Central memory CD8-positive, alpha-beta T cell (primary cell): ENCODE measurements around the gene NRXN3.

ENCODE experiments used
- ATAC-seq: fragments of 150-1000 bp; cut with Tn5 transposase; replicated peaks from 2 replicates; pipeline ENCODE4 v1.10.0; 2022; ENCODE audit warnings: mild to moderate bottlenecking, moderate FRiP score, moderate number of reproducible peaks; ENCODE audit not compliant: poor library complexity, severe bottlenecking; ENCODE audit errors: extremely low read depth
- DNase-seq, 2 donors: peaks; one replicate each; pipeline ENCODE4 v3.0.0; 2021; ENCODE audit warnings: low spot score in 2 of 2
- H3K27ac Mint-ChIP-seq: one replicate; pipeline ENCODE4 v1.8.0; 2022; ENCODE audit warnings: low read depth, mild to moderate bottlenecking, moderate library complexity, mixed read lengths
- H3K27me3 Mint-ChIP-seq: one replicate; pipeline ENCODE4 v1.8.0; 2022; ENCODE audit warnings: mixed read lengths
- H3K36me3 Mint-ChIP-seq: one replicate; pipeline ENCODE4 v1.8.0; 2022; ENCODE audit warnings: mild to moderate bottlenecking, moderate library complexity, mixed read lengths; ENCODE audit not compliant: insufficient read depth
- H3K4me1 Mint-ChIP-seq: one replicate; pipeline ENCODE4 v1.8.0; 2022; ENCODE audit warnings: mixed read lengths
- H3K4me3 Mint-ChIP-seq: one replicate; pipeline ENCODE4 v1.8.0; 2022; ENCODE audit warnings: mild to moderate bottlenecking, moderate library complexity, mixed read lengths
- H3K9me3 Mint-ChIP-seq: one replicate; pipeline ENCODE4 v1.8.0; 2022; ENCODE audit warnings: mixed read lengths

NRXN3 gene

DNA sequence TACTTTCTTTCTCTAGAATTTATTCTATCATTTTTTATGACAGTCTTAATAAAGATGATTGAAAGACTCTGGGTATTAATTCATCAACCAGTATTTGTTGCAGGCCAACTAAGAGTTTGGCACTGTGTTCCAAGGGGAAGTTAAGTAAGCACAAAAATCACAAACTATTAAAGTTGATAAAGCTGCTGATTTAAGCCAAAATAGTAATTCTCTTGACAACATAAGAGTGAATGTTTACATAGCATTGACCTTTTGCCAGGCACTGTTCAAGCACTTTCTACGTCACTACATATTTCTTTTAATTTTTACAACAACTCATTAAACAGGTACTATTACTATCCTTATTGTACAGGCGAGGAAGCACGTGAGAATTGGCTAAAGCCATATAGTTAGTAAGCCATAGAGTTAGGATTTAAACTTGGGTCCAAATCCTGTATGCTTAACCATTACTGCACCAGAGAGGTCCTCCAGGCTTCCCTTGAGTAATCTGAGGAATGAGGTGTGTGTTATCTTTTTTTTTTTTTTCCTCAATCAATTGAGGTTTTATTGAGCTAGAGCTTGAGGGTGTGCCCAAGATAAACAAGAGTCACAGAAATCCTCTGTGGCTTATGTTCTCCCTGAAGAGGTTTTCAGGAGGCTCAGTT lies 1031.5 kb downstream of the NRXN3 start:
- Mint-ChIP-seq H3K9me3 (peaks cover 20% of the 10 kb centered on the region), H3K27ac (no peak overlapping the region), H3K4me1 (no peaks in the 10 kb centered on the region), H3K27me3 (no peaks in the 10 kb centered on the region), H3K4me3 (no peak overlapping the region), H3K36me3 (no peaks in the 10 kb centered on the region)
- DNase-seq, result no peak
- no peak for ATAC-seq

DNA sequence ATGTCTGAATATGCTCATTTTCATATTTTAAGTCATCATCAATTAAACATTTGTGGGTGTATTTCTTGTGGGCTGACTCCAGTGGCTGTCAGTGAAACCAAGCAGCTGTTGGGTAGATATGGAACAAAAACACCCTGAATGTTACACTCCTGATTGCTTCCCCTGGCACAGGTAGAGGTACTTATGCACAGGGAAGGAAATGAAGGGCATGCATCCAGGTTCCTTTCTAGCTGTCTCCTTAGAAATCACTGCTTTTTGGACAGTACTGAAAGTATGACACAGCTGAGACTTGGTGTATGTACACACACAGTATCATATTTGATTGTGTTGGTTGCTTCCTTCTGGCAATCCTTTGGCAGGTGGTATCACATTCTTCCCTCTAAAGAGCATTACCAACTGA lies 1034.4 kb downstream of the NRXN3 start:
- Mint-ChIP-seq H3K36me3 (no peaks in the 10 kb centered on the region), H3K4me1 (no peaks in the 10 kb centered on the region), H3K4me3 (no peak overlapping the region), H3K27me3 (no peaks in the 10 kb centered on the region), H3K9me3 (peaks cover 19% of the 10 kb centered on the region), H3K27ac (no peak overlapping the region)
- ATAC-seq, result no peak
- no peak for DNase-seq

- H3K27ac Mint-ChIP-seq, result no peak overlapping the region
These were observed 1039.2 kb downstream of the NRXN3 start for GRCh38 chr14:79209418-79209817.

DNA sequence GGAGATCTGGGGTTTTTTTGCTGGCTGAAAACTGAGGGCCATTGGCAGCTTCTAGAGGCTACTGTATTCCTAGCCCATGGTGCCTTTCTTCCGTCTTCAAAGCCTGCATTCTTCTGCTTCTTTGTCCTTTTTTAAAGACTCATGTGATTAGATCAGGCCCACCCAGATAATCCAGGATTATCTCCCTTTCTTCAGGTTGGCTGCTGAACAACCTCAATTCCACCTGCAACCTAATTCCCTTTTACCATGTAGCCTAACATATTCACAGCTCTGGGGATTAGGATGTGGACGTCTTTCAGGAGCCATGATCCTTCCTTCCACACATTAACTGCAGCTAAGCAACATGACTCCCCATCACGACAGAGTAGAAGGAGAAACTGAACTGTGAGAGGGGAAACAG lies 1055.6 kb downstream of the NRXN3 start:
- H3K36me3 Mint-ChIP-seq, result no peaks in the 10 kb centered on the region
- no peak for ATAC-seq
- no peak overlapping the region for H3K27ac Mint-ChIP-seq
- DNase-seq, result no peak
- H3K4me3 Mint-ChIP-seq, result no peak overlapping the region
- no peaks in the 10 kb centered on the region for H3K27me3 Mint-ChIP-seq
- no peaks in the 10 kb centered on the region for H3K4me1 Mint-ChIP-seq
- H3K9me3 Mint-ChIP-seq, result peaks cover 11% of the 10 kb centered on the region

More at GRCh38 chr14:79209418-79209817, 1039.2 kb downstream of the NRXN3 start:
- Mint-ChIP-seq H3K9me3 (peaks cover 6% of the 10 kb centered on the region), H3K4me1 (no peaks in the 10 kb centered on the region), H3K27me3 (no peaks in the 10 kb centered on the region), H3K4me3 (no peak overlapping the region), H3K36me3 (no peaks in the 10 kb centered on the region)
- ATAC-seq (no peak), DNase-seq (no peak)

GRCh38 chr14:79229383-79229909 lies 1059.3 kb downstream of the NRXN3 start:
- no peak overlapping the region for H3K27ac Mint-ChIP-seq
- H3K36me3 Mint-ChIP-seq, result no peaks in the 10 kb centered on the region
- H3K9me3 Mint-ChIP-seq, result peaks cover 7% of the 10 kb centered on the region
- no peaks in the 10 kb centered on the region for H3K4me1 Mint-ChIP-seq
- H3K4me3 Mint-ChIP-seq, result no peak overlapping the region
- no peak for ATAC-seq
- no peak for DNase-seq
- no peaks in the 10 kb centered on the region for H3K27me3 Mint-ChIP-seq

- Mint-ChIP-seq H3K27me3 (no peaks in the 10 kb centered on the region), H3K27ac (no peak overlapping the region), H3K36me3 (no peaks in the 10 kb centered on the region), H3K4me3 (no peak overlapping the region), H3K4me1 (no peaks in the 10 kb centered on the region), H3K9me3 (peaks cover 24% of the 10 kb centered on the region)
- ATAC-seq, result no peak
- no peak for DNase-seq
These were observed 1072.5 kb downstream of the NRXN3 start for GRCh38 chr14:79242666-79243065.

DNA sequence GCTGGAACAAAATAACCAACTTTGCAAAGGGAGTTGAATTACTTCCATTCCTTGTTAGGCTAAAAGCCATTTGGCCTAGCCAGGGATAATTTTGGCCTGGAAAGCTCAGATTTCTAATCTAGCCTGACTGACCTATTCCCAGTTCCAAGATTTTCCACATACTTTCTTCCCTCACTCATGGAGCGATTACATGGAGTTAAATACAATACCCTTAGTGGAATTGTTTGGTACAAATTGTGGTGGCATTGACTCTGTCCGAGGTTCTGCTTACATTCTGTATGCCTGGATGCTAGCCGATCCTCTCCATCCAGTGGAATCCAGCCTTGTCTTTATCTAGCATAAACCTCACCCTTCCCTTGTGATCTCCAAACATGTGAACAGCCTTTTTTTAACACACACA lies 1076.0 kb downstream of the NRXN3 start:
- H3K9me3 Mint-ChIP-seq, result peaks cover 18% of the 10 kb centered on the region
- no peaks in the 10 kb centered on the region for H3K36me3 Mint-ChIP-seq
- H3K27ac Mint-ChIP-seq, result no peak overlapping the region
- H3K4me3 Mint-ChIP-seq, result no peak overlapping the region
- no peak for DNase-seq
- no peaks in the 10 kb centered on the region for H3K27me3 Mint-ChIP-seq
- no peaks in the 10 kb centered on the region for H3K4me1 Mint-ChIP-seq
- ATAC-seq, result no peak

GRCh38 chr14:79248126-79248525 lies 1078.0 kb downstream of the NRXN3 start:
- no peak overlapping the region for H3K4me3 Mint-ChIP-seq

GRCh38 chr14:79248771-79249170 lies 1078.6 kb downstream of the NRXN3 start:
- no peaks in the 10 kb centered on the region for H3K27me3 Mint-ChIP-seq
- DNase-seq (no peak), ATAC-seq (no peak)
- H3K27ac Mint-ChIP-seq, result no peak overlapping the region
- peaks cover 19% of the 10 kb centered on the region for H3K9me3 Mint-ChIP-seq
- no peaks in the 10 kb centered on the region for H3K36me3 Mint-ChIP-seq
- no peaks in the 10 kb centered on the region for H3K4me1 Mint-ChIP-seq
- no peak overlapping the region for H3K4me3 Mint-ChIP-seq

More at GRCh38 chr14:79248126-79248525, 1078.0 kb downstream of the NRXN3 start:
- H3K27ac Mint-ChIP-seq, result no peak overlapping the region
- H3K36me3 Mint-ChIP-seq, result no peaks in the 10 kb centered on the region
- H3K27me3 Mint-ChIP-seq, result no peaks in the 10 kb centered on the region
- no peak for ATAC-seq
- peaks cover 19% of the 10 kb centered on the region for H3K9me3 Mint-ChIP-seq
- H3K4me1 Mint-ChIP-seq, result no peaks in the 10 kb centered on the region
- DNase-seq, result no peak

DNA sequence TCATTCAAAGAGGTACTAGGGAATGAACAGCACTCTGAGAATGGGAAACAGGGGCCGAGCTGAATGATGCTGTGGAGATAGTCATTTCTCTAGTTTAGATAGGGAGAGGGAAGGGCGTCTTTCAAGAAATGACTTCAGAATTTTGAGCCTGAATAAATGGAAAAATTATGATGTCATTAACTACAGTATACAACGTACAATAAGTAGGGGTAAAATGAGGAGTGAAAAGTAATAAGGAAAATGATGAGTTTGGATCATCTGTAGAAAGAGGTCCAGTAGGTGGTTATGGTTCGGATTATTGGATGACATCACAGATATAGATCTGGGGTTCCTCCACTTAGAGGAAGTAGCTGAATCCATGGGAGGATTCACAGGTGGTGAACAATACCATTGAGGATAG lies 1081.1 kb downstream of the NRXN3 start:
- peaks cover 23% of the 10 kb centered on the region for H3K9me3 Mint-ChIP-seq
- no peak for ATAC-seq
- DNase-seq, result no peak
- H3K4me1 Mint-ChIP-seq, result no peaks in the 10 kb centered on the region
- H3K36me3 Mint-ChIP-seq, result no peaks in the 10 kb centered on the region
- H3K4me3 Mint-ChIP-seq, result no peak overlapping the region
- no peak overlapping the region for H3K27ac Mint-ChIP-seq
- H3K27me3 Mint-ChIP-seq, result no peaks in the 10 kb centered on the region

DNA sequence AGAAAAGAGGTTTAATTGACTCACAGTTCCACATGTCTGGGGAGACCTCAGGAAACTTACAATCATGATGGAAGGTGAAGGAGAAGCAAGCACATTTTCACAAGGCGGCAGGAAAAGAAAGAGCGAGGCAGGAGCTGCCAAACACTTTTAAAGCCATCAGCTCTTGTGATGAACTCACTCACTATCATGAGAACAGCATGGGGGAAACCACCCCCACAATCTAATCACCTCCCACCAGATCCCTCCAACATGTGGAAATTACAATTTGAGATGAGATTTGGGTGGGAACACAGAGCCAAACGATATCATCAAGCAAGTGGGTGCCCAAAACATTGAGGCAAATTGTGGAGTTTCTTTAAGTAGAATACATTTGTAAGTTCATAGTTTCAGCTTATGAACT lies 1083.4 kb downstream of the NRXN3 start:
- no peak overlapping the region for H3K27ac Mint-ChIP-seq
- no peak overlapping the region for H3K4me3 Mint-ChIP-seq
- no peaks in the 10 kb centered on the region for H3K36me3 Mint-ChIP-seq
- no peaks in the 10 kb centered on the region for H3K4me1 Mint-ChIP-seq
- H3K9me3 Mint-ChIP-seq, result peaks cover 24% of the 10 kb centered on the region
- ATAC-seq, result no peak
- DNase-seq, result no peak
- no peaks in the 10 kb centered on the region for H3K27me3 Mint-ChIP-seq

- Mint-ChIP-seq H3K36me3 (no peaks in the 10 kb centered on the region), H3K4me1 (no peaks in the 10 kb centered on the region), H3K27me3 (no peaks in the 10 kb centered on the region), H3K27ac (no peak overlapping the region), H3K9me3 (peaks cover 18% of the 10 kb centered on the region), H3K4me3 (no peak overlapping the region)
- DNase-seq (no peak), ATAC-seq (no peak)
These were observed 1084.0 kb downstream of the NRXN3 start for GRCh38 chr14:79254069-79254775.

DNA sequence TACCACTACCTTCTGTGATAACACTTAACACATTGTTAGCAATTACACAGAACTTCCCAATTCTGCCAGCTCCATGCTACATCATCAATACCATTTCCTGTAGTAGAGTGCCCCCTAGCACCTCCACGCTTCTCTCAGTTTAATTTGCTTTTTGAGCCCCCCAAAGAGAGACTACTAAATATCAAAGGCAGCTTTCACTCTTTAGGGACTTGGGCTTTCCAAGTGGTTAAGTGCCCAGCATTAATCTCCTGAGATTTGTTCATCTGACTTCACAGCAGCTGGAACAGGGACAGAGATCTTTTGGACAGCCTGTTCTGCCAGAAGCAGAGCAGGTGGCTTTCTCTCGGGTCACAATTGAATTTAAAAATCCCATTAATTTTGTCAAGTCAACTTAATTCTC lies 1086.2 kb downstream of the NRXN3 start:
- no peaks in the 10 kb centered on the region for H3K4me1 Mint-ChIP-seq
- no peak overlapping the region for H3K27ac Mint-ChIP-seq
- no peak overlapping the region for H3K4me3 Mint-ChIP-seq
- DNase-seq, result no peak
- ATAC-seq, result no peak
- peaks cover 20% of the 10 kb centered on the region for H3K9me3 Mint-ChIP-seq
- no peaks in the 10 kb centered on the region for H3K27me3 Mint-ChIP-seq
- no peaks in the 10 kb centered on the region for H3K36me3 Mint-ChIP-seq
